ENCODE measurements around the gene MBP.
"Not testable (repeated sequence)": the region's sequence is repeated elsewhere in the genome, so short reads cannot be mapped to it uniquely, and the experiment has no call there.

MBP gene

DNA sequence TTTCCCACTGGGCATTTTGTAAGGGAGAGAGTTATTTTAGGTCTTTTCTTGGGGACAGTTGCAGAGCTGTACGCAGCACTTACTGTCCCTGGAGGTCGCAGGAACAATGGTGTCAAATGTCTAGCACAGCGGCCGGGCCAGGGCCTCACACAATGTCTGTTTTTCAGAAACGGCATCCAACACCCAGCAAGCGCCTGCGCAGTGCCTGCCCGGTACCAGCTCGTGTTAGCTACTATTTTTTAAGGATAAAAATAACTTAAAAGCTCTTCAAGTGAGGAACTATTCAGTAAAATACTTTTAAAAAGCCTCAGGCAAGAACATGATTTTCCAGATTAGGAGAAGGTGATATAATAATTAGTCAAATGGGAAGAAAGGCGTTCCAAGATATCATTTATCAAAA, 90.0 kb downstream of the MBP start:
- no peak for DNase-seq

DNA sequence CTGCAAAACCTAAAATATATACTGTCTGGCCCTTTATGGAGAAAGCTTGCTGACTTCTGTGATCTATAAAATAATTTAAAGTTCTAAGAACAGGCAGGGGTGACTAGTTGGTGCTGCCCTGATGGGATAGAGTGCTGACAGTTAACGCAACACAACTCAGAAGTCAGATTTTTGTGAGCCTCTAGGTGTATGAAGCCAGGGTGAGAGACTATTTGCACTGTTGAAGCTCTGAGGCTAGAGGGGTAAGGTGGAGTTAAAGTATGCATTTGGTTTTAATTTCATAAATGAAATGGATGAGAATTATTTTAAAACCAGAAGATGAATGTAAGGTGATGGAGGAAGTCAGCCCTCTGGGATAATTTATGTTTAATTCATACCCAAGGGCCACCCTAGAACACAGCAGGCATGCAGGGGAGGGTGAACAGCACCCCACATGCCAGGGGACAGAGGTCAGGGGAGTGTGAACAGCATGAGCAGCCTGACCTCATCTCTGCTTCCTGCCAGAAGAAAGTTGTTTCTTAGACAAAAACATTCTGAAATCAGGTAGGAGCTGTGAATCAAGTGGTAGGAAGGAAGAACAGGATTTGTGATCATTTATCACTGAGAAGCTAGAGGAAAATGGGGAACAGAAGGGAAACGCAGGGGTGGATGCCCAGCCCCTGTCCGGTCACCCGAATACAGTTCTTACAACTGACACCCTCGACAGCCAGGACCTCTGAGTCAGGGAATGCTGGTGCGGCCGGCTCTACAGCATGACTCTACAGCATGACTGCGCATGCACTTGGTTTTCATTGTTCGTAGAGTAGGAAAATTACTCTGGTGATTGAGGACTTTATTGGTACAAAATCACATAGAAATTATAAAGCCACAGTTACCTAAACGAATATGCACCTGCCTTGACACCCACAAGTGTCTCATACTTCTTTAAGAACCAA, 93.1 kb downstream of the MBP start:
- DNase-seq = no peak

DNA sequence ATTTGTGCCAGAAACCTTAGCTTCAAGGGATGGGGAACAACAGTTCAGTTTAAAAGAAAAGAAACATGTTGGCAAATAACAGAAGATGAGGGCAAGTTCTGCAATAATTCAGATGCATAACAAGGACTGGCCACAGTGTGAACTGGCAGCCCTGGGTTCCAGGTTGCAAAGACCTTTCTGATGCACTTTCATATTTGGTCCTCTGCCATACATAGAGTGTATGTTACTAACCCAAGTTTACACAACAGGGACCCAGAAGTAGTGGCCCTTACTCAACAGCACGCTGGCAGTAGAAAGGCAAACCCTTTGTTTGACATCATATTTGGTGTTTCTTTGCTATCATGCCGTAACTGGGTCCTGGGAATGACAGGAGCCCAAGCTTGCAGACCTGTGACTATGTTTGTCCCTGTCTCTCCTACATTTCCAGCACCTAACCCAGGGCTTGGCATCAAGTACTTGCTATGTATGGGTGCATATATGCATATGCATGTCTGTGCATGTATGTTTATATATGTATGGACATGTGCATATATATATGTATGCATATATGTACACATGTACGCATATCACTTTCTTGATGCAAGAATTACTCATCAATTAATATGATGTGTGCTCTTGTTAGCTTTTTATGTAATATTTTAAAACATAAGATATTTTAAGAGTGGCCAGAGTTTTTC, 94.3 kb downstream of the MBP start:
- no peak for DNase-seq

DNA sequence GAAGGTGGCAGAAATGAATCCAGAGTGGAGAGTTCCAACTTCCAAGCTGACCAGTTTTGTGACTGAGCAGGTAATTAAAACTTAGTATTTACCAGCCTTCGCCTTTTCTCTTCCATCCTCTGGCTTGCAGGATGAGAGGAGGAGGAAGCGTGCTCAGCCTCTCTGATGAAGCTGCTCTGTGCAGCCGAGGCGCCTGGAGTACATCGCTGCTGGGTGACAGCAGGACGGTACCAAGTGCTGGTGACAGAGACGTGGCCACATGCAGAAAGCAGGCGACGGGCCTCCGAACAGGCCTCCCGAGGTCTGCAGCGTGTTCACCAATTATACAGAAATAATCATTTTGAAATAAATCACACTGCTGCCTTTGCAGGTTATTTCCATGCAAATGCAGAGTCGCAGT, 95.0 kb downstream of the MBP start:
- no peak for DNase-seq

DNA sequence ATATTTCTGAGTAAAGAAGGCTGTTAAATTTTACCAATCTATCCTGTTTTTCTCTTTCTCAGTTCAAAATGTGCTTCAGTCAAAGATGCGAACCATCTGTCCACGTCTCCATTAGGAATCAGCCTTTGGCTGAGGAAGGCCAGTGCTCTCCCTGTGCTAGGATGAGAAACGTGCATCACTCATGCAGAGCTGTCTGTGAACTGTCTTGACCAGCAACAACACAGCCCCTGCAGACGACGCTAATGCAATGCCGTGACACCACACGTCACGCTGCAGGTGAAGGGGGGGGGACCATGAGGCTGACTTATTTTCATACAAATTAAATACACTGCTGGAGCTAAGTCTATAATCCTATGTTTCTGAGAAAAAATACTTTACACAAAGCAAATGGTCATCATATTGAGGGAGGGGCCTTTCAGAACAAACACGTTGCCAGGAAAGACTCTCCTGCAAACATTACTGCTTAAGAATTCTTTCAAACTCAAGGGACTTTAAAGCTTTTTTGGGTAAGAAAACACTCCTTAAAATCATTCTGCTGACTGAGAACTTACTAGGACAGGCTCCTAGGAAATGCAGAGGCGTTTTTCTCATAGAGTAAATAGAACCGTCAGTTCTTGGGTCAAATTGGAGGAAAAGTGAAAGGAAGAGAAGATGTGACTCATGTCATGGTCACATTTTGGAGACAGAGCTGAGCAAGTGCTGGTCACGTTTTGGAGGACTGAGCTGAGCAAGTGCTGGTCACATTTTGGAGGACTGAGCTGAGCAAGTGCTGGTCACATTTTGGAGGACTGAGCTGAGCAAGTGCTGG, 97.0 kb downstream of the MBP start:
- no peak for DNase-seq

DNA sequence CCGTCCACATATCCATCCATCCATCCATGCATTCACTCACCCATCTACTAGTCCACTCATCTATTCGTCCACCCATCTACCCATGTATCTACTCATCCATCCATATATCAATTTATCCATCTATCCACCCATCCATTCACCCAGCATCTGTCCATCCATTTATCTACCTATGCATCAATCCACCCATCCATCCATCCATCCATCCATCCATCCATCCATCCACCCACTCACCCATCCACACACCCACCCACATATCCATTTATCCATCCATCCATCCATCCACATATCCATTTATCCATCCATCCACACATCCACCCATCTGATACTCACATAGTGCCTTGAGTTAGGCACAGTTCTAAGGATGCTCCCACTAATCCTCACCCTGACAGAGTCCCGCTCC, 99.0 kb downstream of the MBP start:
- no peak for DNase-seq

DNA sequence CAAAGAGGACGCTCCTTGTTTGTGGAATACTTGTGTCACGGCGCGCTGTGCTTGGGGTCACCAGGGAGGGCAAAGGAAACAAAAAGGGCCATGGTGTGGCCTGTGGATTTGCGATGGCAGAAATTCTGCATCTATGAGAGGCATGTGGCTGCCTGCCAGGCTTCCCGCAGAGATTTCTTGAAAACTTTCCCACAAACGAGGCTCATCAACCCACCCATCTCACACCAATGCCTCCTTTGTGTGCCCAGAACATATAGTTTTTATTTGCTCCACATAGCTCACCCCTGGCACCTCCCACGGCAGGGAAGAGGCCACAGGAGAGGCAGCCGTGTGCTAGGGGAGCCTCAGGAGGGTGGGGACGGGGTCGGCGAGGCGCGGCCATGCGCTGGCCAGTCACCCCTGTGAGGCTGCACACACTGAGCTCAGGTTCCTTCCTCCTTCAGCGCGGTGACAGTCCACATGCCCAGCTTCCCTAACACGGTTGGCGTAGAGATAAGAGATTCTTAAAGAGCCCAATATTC, 100.3 kb downstream of the MBP start:
- no peak for DNase-seq

DNA sequence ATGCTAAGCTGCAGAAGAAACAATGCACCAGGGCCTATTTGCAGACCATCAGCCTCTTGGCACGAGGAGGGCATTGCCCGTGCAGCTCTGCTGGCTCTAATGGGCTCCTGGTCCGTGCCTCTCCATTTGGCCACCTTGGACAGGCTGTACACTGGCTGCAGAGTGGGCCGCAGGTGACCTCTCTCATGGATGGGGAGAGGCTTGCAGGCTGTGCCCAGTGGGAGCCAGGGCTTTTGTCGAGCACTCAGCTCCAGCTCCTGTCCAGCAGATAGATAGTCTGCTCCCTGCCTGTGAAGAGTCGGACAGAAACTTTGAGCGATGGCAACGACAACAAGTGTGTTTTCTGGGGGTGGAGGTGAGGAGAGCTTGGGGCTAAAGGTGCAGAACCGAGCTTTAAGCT, 100.9 kb downstream of the MBP start:
- no peak for DNase-seq

DNA sequence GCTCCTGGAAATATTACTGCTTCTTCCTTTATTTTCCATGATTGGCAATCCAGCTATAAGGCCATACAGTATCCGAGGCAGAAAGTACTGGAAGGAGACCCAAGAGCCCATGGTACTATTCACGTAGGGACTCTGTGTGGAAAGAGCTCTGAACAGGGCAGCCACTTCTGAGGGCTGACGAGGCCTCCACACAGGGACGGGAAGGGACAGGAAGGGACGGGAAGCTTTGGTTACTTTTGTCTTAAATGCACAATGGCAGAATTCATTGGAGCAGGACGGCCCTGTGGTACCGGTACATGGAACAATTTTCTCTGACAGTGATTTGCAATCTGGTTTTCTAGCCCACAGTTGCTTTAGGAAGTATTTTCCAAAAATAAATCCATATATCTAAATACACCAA, 102.4 kb downstream of the MBP start:
- no peak for DNase-seq

DNA sequence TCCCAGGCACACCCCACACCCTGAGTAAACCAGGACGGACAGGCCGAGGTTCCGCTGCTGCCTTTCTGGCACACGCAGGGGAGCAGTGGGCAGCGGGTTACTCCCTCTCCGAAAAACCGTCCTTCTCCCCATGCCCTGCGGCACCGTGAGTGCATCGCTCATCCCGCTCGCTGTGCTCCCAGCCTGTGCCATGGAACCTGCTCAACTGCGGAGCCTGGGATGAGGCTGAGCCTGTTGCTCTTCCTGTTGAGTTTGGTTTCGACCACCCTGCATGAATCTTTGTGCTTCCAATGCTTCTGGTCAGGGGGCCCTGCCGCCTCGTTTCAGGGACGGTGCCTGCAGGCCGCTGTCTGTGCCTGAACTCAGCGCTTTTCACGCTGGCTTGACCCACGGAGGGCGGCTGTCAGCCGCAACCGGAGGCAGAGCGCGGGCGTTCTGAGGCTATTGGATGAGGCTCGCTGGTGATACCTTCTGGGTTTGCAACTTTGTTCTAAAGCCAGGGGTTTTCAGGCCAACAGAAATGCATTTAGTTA, 106.7 kb downstream of the MBP start:
- DNase-seq = no peak

DNA sequence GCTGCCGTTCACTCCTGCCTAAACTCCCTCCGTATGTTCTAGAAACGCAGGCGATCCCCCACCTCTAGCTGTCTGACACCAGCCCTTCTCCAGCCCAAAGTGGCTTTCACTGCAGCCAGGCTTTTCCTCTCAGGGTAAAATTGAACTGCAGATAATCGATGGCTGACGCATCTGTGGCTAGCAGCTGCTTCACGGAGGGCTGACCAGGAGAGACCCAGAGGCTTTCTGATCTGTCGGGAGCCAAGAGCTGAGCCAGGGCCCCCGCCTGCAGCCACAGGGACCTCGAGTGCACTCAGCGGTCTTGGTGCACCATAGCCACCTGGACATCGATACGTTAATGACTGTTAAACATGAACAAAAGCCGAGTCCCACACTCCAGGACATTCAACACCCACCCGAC, 107.5 kb downstream of the MBP start:
- no peak for DNase-seq

DNA sequence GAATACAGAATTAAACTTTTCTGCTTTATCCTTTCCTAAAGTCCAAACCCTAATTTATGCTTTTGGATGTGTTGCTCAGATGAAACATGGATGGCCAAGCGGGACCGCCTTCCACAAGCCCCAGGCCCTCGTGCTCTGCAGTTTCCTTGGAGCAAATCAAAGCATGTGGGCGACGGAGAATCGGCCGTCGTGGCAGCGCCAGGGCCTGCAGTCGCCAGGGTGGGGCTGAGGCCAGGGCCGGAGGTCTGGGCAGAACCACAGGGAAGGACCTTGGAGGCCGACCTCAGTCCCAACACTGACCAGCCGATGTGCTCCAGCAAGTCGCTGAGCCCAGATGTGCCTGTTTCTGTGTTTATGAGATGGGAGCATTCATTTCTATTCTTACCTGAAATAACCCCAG, 108.1 kb downstream of the MBP start:
- no peak for DNase-seq

DNA sequence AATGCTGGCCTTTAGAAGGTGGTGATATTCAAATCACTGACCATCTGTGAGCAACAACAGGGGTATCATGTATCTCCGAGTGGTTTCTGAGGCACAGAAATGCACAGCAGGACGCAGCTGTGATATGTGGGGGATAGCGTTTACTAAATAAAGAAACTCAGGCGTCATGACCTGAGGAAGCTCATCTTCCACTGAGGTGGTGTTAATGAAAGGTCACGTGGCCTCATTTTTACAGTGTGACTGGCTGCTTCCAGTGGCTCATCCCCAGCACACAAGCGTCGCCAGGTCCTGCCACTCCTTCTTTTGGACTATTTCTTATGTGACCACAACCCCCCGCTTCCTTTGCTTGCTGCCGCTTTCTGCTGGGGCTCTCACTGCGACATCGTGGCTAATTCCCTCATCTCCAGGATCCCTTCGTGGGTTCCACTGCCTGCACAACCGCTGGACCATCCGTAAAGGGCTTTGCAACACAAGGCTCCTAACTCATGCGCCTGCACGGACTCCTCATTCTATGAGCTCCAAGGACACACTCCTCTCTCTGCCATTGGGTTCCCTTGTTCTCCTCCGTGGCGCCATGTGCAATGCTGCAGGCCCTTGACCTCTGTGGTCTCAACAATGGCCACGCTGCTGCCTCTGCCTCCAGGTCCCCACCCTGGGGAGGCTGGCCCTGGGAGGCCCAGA, 109.3 kb downstream of the MBP start:
- no peak for DNase-seq

DNA sequence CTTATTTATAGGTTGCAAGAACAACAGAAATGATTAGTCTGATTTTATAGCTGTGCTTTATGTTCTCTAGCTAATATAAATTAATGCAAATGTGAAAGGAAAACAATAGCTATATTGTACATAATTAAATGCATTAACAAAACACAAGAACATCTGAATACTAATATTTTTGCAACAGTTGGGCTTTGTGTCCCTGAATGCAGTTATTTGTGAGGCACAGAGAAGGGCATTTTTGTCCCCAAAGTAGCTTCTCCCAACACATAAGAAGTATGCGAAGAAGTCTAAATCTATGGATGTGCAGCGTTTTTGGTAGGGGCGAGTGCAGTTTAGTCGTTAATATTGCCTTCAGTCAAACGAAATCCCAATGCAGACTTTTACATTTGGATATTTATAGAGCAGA, 110.0 kb downstream of the MBP start:
- no peak for DNase-seq

DNA sequence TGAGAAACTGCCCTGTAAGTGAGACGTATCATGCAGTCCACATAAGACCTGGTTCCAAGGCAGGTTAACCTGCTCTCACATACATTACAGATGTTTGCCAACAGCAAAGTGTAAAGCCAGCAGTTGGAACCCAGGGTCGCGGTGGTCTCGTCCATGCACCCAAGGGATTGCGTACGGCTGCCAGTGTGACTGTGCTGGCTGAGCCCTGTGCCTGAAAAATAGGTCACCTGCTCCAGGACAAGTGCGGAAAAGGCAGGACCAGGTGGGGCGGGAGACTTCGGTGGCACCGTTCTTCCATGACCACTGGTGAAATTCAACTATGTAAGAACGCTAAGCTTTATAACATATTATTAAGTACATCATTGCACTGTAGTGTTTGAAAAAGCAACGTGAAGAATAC, 110.5 kb downstream of the MBP start:
- no peak for DNase-seq

DNA sequence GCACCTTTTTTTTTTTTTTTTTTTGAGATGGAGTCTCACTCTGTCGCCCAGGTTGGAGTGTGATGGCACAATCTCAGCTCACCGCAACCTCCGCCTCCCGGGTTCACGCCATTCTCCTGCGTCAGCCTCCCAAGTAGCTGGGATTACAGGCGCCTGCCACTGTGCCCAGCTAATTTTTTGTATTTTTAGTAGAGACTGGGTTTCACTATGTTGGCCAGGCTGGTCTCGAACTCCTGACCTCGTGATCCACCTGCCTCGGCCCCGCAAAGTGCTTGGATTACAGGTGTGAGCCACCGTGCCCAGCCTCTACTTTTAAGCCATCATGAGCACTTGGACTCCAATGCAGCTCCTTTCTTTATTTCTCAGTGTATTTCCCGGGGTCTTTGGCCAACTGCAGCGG, 111.1 kb downstream of the MBP start:
- DNase-seq = not testable (repeated sequence)

DNA sequence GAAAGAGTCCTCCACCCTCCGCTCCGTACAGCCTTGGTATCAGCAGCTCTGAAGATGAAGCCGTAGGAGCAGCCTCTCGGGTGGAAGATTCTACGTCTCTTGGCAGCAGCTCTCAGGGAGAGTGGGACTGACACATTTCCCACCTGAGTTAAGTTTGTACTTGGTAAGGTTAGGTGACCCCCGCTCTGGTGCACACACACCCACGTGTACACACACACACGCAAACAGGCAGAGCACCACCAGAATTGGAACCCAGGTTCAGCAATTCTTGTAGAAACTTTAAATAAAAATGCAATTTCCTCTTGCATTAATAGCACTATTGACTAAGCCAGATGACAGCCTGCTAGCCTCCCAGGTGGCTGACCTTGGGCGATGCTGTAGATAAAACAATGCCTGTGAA, 111.5 kb downstream of the MBP start:
- DNase-seq = no peak

DNA sequence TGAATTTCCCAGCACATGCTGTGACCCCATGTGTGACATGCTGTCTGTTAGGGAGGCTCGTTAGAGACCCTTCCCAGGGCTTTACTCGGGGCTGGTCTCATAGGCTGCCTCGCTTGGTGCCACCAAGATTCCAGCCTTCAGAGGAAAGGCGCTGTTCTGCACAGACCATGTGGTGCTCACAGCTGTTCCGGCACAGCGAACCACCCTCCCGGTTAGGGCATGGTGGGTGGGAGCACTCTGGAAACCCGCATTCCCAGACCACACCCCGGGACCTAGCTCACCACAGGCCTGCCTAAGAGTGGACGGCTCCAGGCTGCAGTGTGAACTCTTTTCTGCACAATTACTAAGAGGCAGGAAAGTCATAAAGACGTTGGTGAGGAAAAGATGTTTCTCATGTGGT, 112.0 kb downstream of the MBP start:
- DNase-seq = no peak

DNA sequence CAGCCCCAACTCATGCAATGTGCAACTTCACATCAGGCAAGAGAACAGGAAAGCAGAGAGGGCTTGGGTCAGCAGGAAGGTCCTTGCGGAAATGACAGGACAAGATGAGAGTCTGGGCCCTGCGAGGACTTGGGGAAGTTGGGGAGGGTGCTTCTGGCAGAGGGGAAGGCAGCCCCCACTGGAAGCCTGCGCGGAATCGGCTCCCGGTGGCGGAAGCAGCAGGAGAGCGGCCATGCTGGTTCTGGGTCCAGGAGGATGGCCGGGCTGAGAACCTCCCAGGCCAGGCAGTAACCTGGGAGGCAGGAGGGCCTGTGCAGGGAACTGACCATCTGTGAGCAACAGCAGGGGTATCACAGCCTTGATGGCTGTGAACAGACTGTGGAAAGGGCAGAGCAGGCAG, 112.9 kb downstream of the MBP start:
- no peak for DNase-seq

DNA sequence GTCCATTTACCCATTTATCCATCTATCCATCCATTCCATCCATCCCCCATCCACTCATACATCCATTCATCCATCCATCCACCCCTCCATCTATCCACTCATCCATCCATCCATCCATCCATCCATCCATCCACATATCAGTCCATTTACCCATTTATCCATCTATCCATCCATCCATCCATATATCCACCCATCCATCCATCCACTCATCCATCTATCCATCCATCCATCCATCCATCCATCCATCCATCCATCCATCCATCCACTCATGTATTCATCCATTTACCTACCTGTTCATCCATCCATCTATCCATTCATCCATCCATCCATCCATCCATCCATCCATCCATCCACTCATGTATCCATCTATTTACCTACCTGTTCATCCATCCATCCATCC, 113.9 kb downstream of the MBP start:
- not testable (repeated sequence) for DNase-seq

DNA sequence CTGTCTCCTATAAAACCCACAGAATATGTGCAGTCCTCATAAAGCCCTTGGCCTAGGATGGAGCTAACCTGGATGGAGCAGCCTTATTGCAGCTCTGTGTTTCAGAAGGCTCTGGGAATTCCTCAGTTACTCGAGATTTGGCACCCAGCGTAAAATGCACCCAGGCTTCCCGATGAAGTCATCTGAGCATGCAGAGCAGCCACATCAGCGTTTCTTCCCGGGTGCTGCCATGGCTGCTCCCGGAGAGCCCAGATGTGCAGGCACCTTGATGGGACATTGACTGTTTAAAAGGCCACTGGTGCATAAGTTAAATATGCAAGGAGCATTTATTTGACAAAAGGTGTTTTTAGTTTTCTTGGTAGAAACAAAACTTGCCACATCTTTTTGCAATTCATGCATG, 115.2 kb downstream of the MBP start:
- no peak for DNase-seq

DNA sequence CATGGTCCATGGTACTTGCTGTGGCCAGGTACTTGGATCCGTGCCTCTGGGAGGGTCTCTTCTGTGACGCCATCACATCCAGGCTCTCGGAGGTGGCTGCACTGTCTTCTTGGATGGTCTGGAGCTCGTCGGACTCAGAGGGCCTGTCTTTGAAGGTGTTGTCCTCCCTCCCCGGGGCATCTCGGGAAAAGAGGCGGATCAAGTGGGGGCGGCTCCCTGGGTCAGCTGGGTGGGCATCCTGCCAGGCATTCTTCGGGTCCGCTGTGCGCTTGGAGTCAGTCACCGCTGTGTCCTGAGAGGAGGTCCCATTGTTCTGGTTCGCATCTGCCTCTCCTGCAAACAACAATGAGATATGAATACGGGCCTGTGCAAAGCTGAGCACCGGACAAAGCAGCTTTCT, 115.6 kb downstream of the MBP start:
- no peak for DNase-seq
